DND-41 (cell line): ENCODE data around the gene SLC22A24.
"Not testable (repeated sequence)": the region's sequence is repeated elsewhere in the genome, so short reads cannot be mapped to it uniquely, and the experiment has no call there.

Source experiments
- ATAC-seq: fragments of 200-7000 bp; cut with Tn5 transposase; 3 replicates; pipeline ENCODE4 v1.9.1; 2021; ENCODE audit warnings: low read depth; ENCODE audit not compliant: insufficient read depth
- DNase-seq: peaks from one replicate; pipeline ENCODE4 v3.0.0-alpha.2; 2020
- H2AFZ ChIP-seq: 2 replicates; pipeline ENCODE4 v1.6.0; 2012; ENCODE audit warnings: low read depth, low read length
- H3K27ac ChIP-seq: 2 replicates; pipeline ENCODE4 v1.5.1; 2012; ENCODE audit warnings: low read length, inconsistent platforms
- H3K27me3 ChIP-seq: fragments of 200-600 bp; sonication (generic); 2 replicates; pipeline ENCODE4 v1.6.0; 2012; ENCODE audit warnings: low read length, mild to moderate bottlenecking, inconsistent platforms; ENCODE audit not compliant: insufficient read depth, poor library complexity
- H3K36me3 ChIP-seq: 2 replicates; pipeline ENCODE4 v1.5.1; 2012; ENCODE audit warnings: low read length, inconsistent platforms; ENCODE audit not compliant: insufficient read depth
- H3K4me1 ChIP-seq: 2 replicates; pipeline ENCODE4 v1.5.1; 2012; ENCODE audit warnings: mild to moderate bottlenecking, low read length; ENCODE audit not compliant: insufficient read depth
- H3K4me2 ChIP-seq: 2 replicates; pipeline ENCODE4 v1.6.0; 2012; ENCODE audit warnings: mild to moderate bottlenecking, moderate library complexity, low read length, inconsistent platforms; ENCODE audit not compliant: insufficient read depth
- H3K4me3 ChIP-seq, 2 experiments: fragments of 200-600 bp in 1 of 2; shearing (Covaris generic) in 1 of 2; 2 replicates each; pipeline ENCODE4 v1.5.1; 2012 to 2016; ENCODE audit warnings: inconsistent platforms in 2 of 2, low read length in 2 of 2, mild to moderate bottlenecking in 2 of 2, low read depth in 1 of 2, moderate library complexity in 1 of 2
- H3K79me2 ChIP-seq: 2 replicates; pipeline ENCODE4 v1.6.0; 2012; ENCODE audit warnings: low read length, inconsistent platforms; ENCODE audit not compliant: insufficient read depth
- H3K9ac ChIP-seq: 2 replicates; pipeline ENCODE4 v1.6.0; 2012; ENCODE audit warnings: low read depth, mild to moderate bottlenecking, inconsistent platforms, low read length, moderate library complexity
- H3K9me3 ChIP-seq: 2 replicates; pipeline ENCODE4 v1.5.1; 2012; ENCODE audit warnings: low read length, moderate library complexity, mild to moderate bottlenecking, inconsistent platforms; ENCODE audit not compliant: insufficient read depth, severe bottlenecking
- H4K20me1 ChIP-seq: 2 replicates; pipeline ENCODE4 v1.6.0; 2012; ENCODE audit warnings: low read length; ENCODE audit not compliant: insufficient read depth
- EZH2 ChIP-seq: IDR thresholded peaks from 3 replicates; pipeline ENCODE4 v1.6.1; 2012; ENCODE audit warnings: borderline replicate concordance, low read depth, mild to moderate bottlenecking, moderate library complexity, low read length, inconsistent platforms; ENCODE audit not compliant: severe bottlenecking
- TF ChIP-seq, protein P1 (sequence below): IDR thresholded peaks from 2 replicates; pipeline ENCODE4 v1.5.1; 2012; ENCODE audit warnings: borderline replicate concordance, low read length, moderate library complexity, mild to moderate bottlenecking; ENCODE audit not compliant: poor library complexity, severe bottlenecking; ENCODE audit errors: extremely low read depth

The SLC22A24 gene

DNA sequence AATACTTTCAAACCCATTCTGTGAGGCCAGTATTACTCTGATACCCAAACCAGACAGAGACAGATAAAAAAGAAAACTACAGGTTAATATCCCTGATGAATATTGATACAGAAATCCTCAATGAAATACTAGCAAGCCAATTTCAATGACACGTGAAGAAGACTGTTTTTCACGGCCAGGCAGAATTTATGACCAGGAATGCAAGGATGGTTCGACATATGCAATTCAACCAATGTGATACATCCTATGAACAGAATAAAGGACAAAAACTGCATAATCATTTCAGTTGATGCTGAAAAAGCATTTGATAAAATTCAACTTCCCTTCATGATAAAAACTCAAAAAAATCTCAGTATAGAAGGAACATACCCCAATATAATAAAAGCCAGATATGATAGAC lies 44.5 kb downstream of the SLC22A24 start:
- ATAC-seq (no peak), DNase-seq (no peak)
- no peak overlapping the region for H3K4me3 ChIP-seq
- no peak overlapping the region for H2AFZ ChIP-seq
- H3K27ac ChIP-seq = no peak overlapping the region
- no peaks in the 10 kb centered on the region for H3K36me3 ChIP-seq
- no peak for TF ChIP-seq EZH2
- TF ChIP-seq, protein P1, sequence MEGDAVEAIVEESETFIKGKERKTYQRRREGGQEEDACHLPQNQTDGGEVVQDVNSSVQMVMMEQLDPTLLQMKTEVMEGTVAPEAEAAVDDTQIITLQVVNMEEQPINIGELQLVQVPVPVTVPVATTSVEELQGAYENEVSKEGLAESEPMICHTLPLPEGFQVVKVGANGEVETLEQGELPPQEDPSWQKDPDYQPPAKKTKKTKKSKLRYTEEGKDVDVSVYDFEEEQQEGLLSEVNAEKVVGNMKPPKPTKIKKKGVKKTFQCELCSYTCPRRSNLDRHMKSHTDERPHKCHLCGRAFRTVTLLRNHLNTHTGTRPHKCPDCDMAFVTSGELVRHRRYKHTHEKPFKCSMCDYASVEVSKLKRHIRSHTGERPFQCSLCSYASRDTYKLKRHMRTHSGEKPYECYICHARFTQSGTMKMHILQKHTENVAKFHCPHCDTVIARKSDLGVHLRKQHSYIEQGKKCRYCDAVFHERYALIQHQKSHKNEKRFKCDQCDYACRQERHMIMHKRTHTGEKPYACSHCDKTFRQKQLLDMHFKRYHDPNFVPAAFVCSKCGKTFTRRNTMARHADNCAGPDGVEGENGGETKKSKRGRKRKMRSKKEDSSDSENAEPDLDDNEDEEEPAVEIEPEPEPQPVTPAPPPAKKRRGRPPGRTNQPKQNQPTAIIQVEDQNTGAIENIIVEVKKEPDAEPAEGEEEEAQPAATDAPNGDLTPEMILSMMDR = no peak
- no peaks in the 10 kb centered on the region for H3K4me1 ChIP-seq
- H3K4me2 ChIP-seq = no peak overlapping the region
- H3K79me2 ChIP-seq = no peaks in the 10 kb centered on the region
- no peaks in the 10 kb centered on the region for H4K20me1 ChIP-seq
- no peak overlapping the region for H3K9ac ChIP-seq
- no peaks in the 10 kb centered on the region for H3K27me3 ChIP-seq
- H3K9me3 ChIP-seq = peaks cover 5% of the 10 kb centered on the region

DNA sequence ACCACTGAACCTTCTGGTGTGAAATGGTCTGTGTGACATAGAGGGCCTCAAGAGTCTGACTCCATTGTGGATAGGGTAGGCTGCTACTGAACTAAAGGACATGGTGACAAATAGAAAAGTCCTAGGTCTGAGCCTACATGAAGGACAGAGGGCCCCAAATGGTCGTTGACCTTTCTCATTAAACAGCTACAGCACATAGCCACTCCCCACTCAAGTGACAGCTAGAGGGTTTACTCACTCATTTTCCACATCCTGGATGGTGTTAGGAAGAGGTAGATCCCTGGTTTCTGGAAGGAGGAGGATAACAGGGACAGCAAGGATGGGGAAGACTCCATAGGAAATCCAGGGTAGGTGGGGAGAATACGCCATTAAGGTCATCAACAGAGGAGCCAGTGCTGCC lies 63.3 kb downstream of the SLC22A24 start:
- H3K4me2 ChIP-seq = no peak overlapping the region
- H3K27ac ChIP-seq = no peak overlapping the region
- H3K9me3 ChIP-seq = no peaks in the 10 kb centered on the region
- no peaks in the 10 kb centered on the region for H3K79me2 ChIP-seq
- H4K20me1 ChIP-seq = no peaks in the 10 kb centered on the region
- no peak overlapping the region for H3K9ac ChIP-seq
- H3K4me3 ChIP-seq = no peak overlapping the region
- DNase-seq = no peak
- no peak overlapping the region for H2AFZ ChIP-seq
- H3K36me3 ChIP-seq = no peaks in the 10 kb centered on the region
- no peak for TF ChIP-seq EZH2
- TF ChIP-seq, protein P1 = no peak
- peaks cover 18% of the 10 kb centered on the region for H3K27me3 ChIP-seq
- no peaks in the 10 kb centered on the region for H3K4me1 ChIP-seq
- ATAC-seq = no peak

DNA sequence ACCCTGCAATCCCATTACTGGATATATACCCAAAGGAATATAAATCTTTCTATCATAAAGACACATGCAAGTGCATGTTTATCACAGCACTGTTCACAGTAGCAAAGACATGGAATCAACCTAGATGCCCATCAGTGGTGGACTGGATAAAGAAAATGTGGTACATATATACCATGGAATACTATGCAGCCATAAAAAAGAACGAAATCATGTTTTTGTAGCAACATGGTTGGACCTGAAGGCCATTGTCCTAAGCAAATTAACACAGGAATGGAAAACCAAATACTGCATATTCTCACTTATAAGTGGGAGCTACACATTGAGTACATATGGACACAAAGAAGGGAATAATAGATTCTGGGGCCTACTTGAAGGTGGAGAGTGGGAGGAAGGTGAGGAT lies 97.8 kb downstream of the SLC22A24 start:
- H3K9me3 ChIP-seq, H3K27ac ChIP-seq, H3K4me2 ChIP-seq, H3K9ac ChIP-seq, H3K4me3 ChIP-seq, H3K36me3 ChIP-seq, H3K79me2 ChIP-seq, H2AFZ ChIP-seq, DNase-seq, H3K27me3 ChIP-seq, ATAC-seq, H3K4me1 ChIP-seq, H4K20me1 ChIP-seq: not testable (repeated sequence)

DNA sequence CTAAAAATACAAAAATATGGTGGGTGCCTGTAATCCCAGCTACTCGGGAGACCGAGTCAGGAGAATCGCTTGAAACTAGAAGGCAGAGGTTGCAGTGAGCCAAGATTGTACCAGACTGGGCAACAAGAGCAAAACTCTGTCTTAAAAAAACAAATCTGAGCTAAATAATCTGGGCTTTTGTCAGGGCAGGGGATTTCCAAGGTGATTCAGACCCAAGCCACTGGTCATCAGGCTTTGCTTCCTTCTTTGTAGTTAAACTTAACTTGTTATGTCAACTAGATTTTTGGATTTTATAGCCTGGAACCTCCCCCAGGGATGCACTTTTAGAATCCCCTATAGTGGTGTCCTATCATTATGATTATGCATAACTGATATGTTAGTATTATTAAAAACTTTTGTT lies 101.4 kb downstream of the SLC22A24 start:
- DNase-seq = no peak
- no peak for ATAC-seq
- no peak overlapping the region for H3K4me2 ChIP-seq

More for the DNA sequence above, 101.4 kb downstream of the SLC22A24 start:
- no peak overlapping the region for H2AFZ ChIP-seq
- H3K4me1 ChIP-seq = no peaks in the 10 kb centered on the region
- no peak overlapping the region for H3K4me3 ChIP-seq
- no peaks in the 10 kb centered on the region for H3K79me2 ChIP-seq
- H3K27ac ChIP-seq = no peak overlapping the region
- H4K20me1 ChIP-seq = no peaks in the 10 kb centered on the region
- H3K9me3 ChIP-seq = no peaks in the 10 kb centered on the region
- H3K36me3 ChIP-seq = no peaks in the 10 kb centered on the region
- TF ChIP-seq EZH2 = no peak
- TF ChIP-seq, protein P1 = no peak
- no peak overlapping the region for H3K9ac ChIP-seq
- H3K27me3 ChIP-seq = peaks cover 3% of the 10 kb centered on the region
